Measurements from ENCODE around the gene OPN4.

The OPN4 gene

GRCh38 chr10:86666538-86666937 is 12.2 kb downstream of the OPN4 start:
- no peak for DNase-seq (ENCODE audit: low read depth)
- no peak overlapping the region for H3K4me3 ChIP-seq (ENCODE audit: low read length)
- TF ChIP-seq CTCF (conservative IDR thresholded peaks at IDR 0.05; ENCODE audit: low read depth, low read length) = no peak

GRCh38 chr10:86667421-86668181 is 13.3 kb downstream of the OPN4 start:
- no peak for TF ChIP-seq CTCF (conservative IDR thresholded peaks at IDR 0.05; ENCODE audit: low read depth, low read length)
- DNase-seq (ENCODE audit: low read depth) = no peak
- no peak overlapping the region for H3K4me3 ChIP-seq (ENCODE audit: low read length)

- no peak for DNase-seq (ENCODE audit: low read depth)
- no peak within 1 kb of the TSS for H3K4me3 ChIP-seq (ENCODE audit: low read length)
- TF ChIP-seq CTCF (conservative IDR thresholded peaks at IDR 0.05; ENCODE audit: low read depth, low read length) = no peak
Observed at GRCh38 chr10:86668297-86669165, 14.2 kb downstream of the OPN4 start, which contains the start of gene LDB3. TSS of gene LDB3 (plus strand) at chr10:86668511. CDS start at chr10:86668692, 181 bp downstream.

GRCh38 chr10:86670290-86670811 is 16.0 kb downstream of the OPN4 start:
- no peak overlapping the region for H3K4me3 ChIP-seq (ENCODE audit: low read length)
- no peak for TF ChIP-seq CTCF (conservative IDR thresholded peaks at IDR 0.05; ENCODE audit: low read depth, low read length)
- no peak for DNase-seq (ENCODE audit: low read depth)

- no peak for DNase-seq (ENCODE audit: low read depth)
- no peak overlapping the region for H3K4me3 ChIP-seq (ENCODE audit: low read length)
- no peak for TF ChIP-seq CTCF (conservative IDR thresholded peaks at IDR 0.05; ENCODE audit: low read depth, low read length)
Observed at GRCh38 chr10:86670876-86671275, 16.5 kb downstream of the OPN4 start.

- no peak overlapping the region for H3K4me3 ChIP-seq (ENCODE audit: low read length)
- no peak for DNase-seq (ENCODE audit: low read depth)
- TF ChIP-seq CTCF (conservative IDR thresholded peaks at IDR 0.05; ENCODE audit: low read depth, low read length) = no peak
Observed at GRCh38 chr10:86671419-86671818, 17.1 kb downstream of the OPN4 start.

All from retinal pigment epithelial cell (primary cell).